H1 (cell line): ENCODE results near the gene ZNF440. TPM values are rescaled to one million over a fixed set of nuclear protein-coding genes. Genes with fewer than 3 reads are reported as not detected.

ENCODE experiments used
- CTCF ChIA-PET: fragments of 300-600 bp; sonication (Branson Sonifier 250); formaldehyde crosslinking; loops from one replicate; lab custom pipeline; 2021; ENCODE audit not compliant: partially characterized antibody; lab: Charles Lee
- POLR2A ChIA-PET: fragments of 300-600 bp; sonication (Branson Sonifier 250); formaldehyde crosslinking; loops from one replicate; lab custom pipeline; 2021; ENCODE audit warnings: inconsistent platforms; ENCODE audit not compliant: partially characterized antibody; lab: Charles Lee
- DNase-seq, 2 experiments: peaks; one replicate each; pipeline versions ENCODE4 v3.0.0 to v3.0.0-alpha.2; 2010 to 2022; ENCODE audit warnings: low spot score in 2 of 2, low read depth in 1 of 2, mixed read lengths in 1 of 2
- FAIRE-seq: peaks from 2 replicates; lab custom pipeline; 2011; peaks lifted over from hg19 to GRCh38; lab: Jason Lieb, UNC
- H2AFZ ChIP-seq: 2 replicates; pipeline ENCODE4 v1.8.1; 2012; ENCODE audit warnings: low read length, inconsistent platforms
- H2AK5ac ChIP-seq: 2 replicates; pipeline ENCODE4 v1.6.1; 2013; ENCODE audit warnings: low read depth, low read length
- H2BK120ac ChIP-seq: replicated peaks from 2 replicates; pipeline ENCODE3; 2013; ENCODE audit warnings: low read depth, low read length, inconsistent platforms
- H2BK12ac ChIP-seq: 2 replicates; pipeline ENCODE4 v1.6.1; 2013; ENCODE audit warnings: low read depth, low read length
- H2BK15ac ChIP-seq: 2 replicates; pipeline ENCODE4 v1.6.1; 2013; ENCODE audit warnings: low read length
- H2BK20ac ChIP-seq: 2 replicates; pipeline ENCODE4 v1.6.1; 2013; ENCODE audit warnings: low read length
- H2BK5ac ChIP-seq: 2 replicates; pipeline ENCODE4 v1.6.1; 2013; ENCODE audit warnings: low read depth, low read length
- H3K14ac ChIP-seq: 2 replicates; pipeline ENCODE4 v1.6.1; 2013; ENCODE audit warnings: inconsistent platforms; ENCODE audit not compliant: insufficient read length
- H3K18ac ChIP-seq: 2 replicates; pipeline ENCODE4 v1.6.1; 2013; ENCODE audit warnings: low read length; ENCODE audit errors: extremely low read depth
- H3K23ac ChIP-seq: 2 replicates; pipeline ENCODE4 v1.6.1; 2013; ENCODE audit warnings: inconsistent platforms; ENCODE audit not compliant: insufficient read length
- H3K23me2 ChIP-seq: 2 replicates; pipeline ENCODE4 v1.6.1; 2013; ENCODE audit warnings: low read depth, low read length
- H3K27ac ChIP-seq: 2 replicates; pipeline ENCODE4 v1.6.1; 2011; ENCODE audit warnings: low read depth, low read length, inconsistent platforms
- H3K27me3 ChIP-seq, 4 experiments: replicated peaks in 1 of 4; 1 replicate in 1 of 4; 2 replicates in 3 of 4; pipeline versions ENCODE4 v1.6.1 to v1.8.1; 2011 to 2013; ENCODE audit warnings: low read length in 3 of 4, mild to moderate bottlenecking in 3 of 4, inconsistent platforms in 2 of 4, mixed read lengths in 2 of 4, moderate library complexity in 1 of 4; ENCODE audit not compliant: control insufficient read depth in 3 of 4, insufficient read depth in 3 of 4; ENCODE audit errors: extremely low read depth in 1 of 4
- H3K36me3 ChIP-seq, 4 experiments: 2 replicates each; pipeline versions ENCODE4 v1.6.1 to v1.8.1; 2011 to 2013; ENCODE audit warnings: mild to moderate bottlenecking in 4 of 4, low read length in 3 of 4, moderate library complexity in 2 of 4, control low read depth in 1 of 4, inconsistent platforms in 1 of 4; ENCODE audit not compliant: insufficient read depth in 4 of 4, control insufficient read depth in 2 of 4
- H3K4ac ChIP-seq: replicated peaks from 2 replicates; pipeline ENCODE3; 2013; ENCODE audit warnings: low read length, low read depth, mixed read lengths, inconsistent platforms; ENCODE audit not compliant: insufficient read length
- H3K4me1 ChIP-seq, 4 experiments: replicated peaks in 1 of 4; 1 replicate in 1 of 4; 2 replicates in 3 of 4; pipeline versions ENCODE4 v1.6.1 to v1.8.1; 2011 to 2013; ENCODE audit warnings: low read length in 3 of 4, inconsistent platforms in 2 of 4, mixed read lengths in 1 of 4; ENCODE audit not compliant: insufficient read depth in 4 of 4, control insufficient read depth in 3 of 4
- H3K4me2 ChIP-seq, 2 experiments: 2 replicates each; pipeline versions ENCODE4 v1.6.1 to v1.8.1; 2011 to 2013; ENCODE audit warnings: low read depth in 2 of 2, low read length in 2 of 2, control low read depth in 1 of 2, inconsistent platforms in 1 of 2, mild to moderate bottlenecking in 1 of 2; ENCODE audit not compliant: insufficient read depth in 1 of 2
- H3K4me3 ChIP-seq, 4 experiments: fragments of 200-600, 300-600 bp in 1 of 4; sonication (generic), shearing (Covaris generic), sonication (Bioruptor Twin) in 1 of 4; 2 replicates each; pipeline versions ENCODE4 v1.5.1 to v1.8.1; 2011 to 2016; ENCODE audit warnings: low read length in 4 of 4, low read depth in 3 of 4, control low read depth in 2 of 4, inconsistent platforms in 2 of 4, mild to moderate bottlenecking in 2 of 4, mixed read lengths in 1 of 4, moderate library complexity in 1 of 4; ENCODE audit not compliant: insufficient read depth in 2 of 4; ENCODE audit errors: extremely low read depth in 1 of 4
- H3K56ac ChIP-seq: replicated peaks from 2 replicates; pipeline ENCODE3; 2013; ENCODE audit warnings: low read depth, mild to moderate bottlenecking, mixed read lengths, low read length, inconsistent platforms; ENCODE audit not compliant: insufficient read length
- H3K79me1 ChIP-seq: 2 replicates; pipeline ENCODE4 v1.6.1; 2013; ENCODE audit warnings: low read depth, low read length, control low read depth
- H3K79me2 ChIP-seq, 2 experiments: 2 replicates each; pipeline versions ENCODE4 v1.6.1 to v1.8.1; 2012 to 2013; ENCODE audit warnings: low read length in 2 of 2, mild to moderate bottlenecking in 2 of 2, inconsistent platforms in 1 of 2; ENCODE audit not compliant: insufficient read depth in 2 of 2, control insufficient read depth in 1 of 2
- H3K9ac ChIP-seq, 4 experiments: replicated peaks in 1 of 4; 1 replicate in 1 of 4; 2 replicates in 3 of 4; pipeline versions ENCODE4 v1.6.1 to v1.8.1; 2011 to 2013; ENCODE audit warnings: low read depth in 3 of 4, low read length in 3 of 4, control low read depth in 2 of 4, mild to moderate bottlenecking in 2 of 4, moderate library complexity in 2 of 4, inconsistent platforms in 1 of 4; ENCODE audit errors: extremely low read depth in 1 of 4
- H3K9me3 ChIP-seq, 2 experiments: 2 replicates each; pipeline versions ENCODE4 v1.6.1 to v1.8.1; 2012 to 2013; ENCODE audit warnings: mild to moderate bottlenecking in 2 of 2, moderate library complexity in 2 of 2, control low read depth in 1 of 2, inconsistent platforms in 1 of 2, low read depth in 1 of 2, low read length in 1 of 2, mixed read lengths in 1 of 2; ENCODE audit not compliant: insufficient read depth in 2 of 2
- H4K20me1 ChIP-seq, 2 experiments: replicated peaks in 1 of 2; 2 replicates each; pipeline versions ENCODE3 to v1.8.1; 2011 to 2013; ENCODE audit warnings: inconsistent platforms in 2 of 2, low read length in 2 of 2, mild to moderate bottlenecking in 1 of 2; ENCODE audit not compliant: insufficient read depth in 2 of 2, control insufficient read depth in 1 of 2
- H4K5ac ChIP-seq: 2 replicates; pipeline ENCODE4 v1.6.1; 2013; ENCODE audit warnings: low read length, low read depth, mixed read lengths, inconsistent platforms; ENCODE audit not compliant: insufficient read length
- H4K8ac ChIP-seq: 2 replicates; pipeline ENCODE4 v1.8.0; 2013; ENCODE audit warnings: mild to moderate bottlenecking, moderate library complexity, low read length, inconsistent platforms; ENCODE audit not compliant: insufficient read depth; ENCODE audit errors: extremely low read depth
- H4K91ac ChIP-seq: replicated peaks from 2 replicates; pipeline ENCODE3; 2013; ENCODE audit warnings: low read length, mixed read lengths, inconsistent platforms; ENCODE audit not compliant: insufficient read length
- HDAC2 ChIP-seq, 2 experiments: fragments of 300-600 bp in 1 of 2; sonication (generic) in 1 of 2; IDR thresholded peaks; 2 replicates each; pipeline ENCODE4 v1.6.1; 2011 to 2012; ENCODE audit warnings: low read depth in 2 of 2, low read length in 2 of 2, mild to moderate bottlenecking in 2 of 2, moderate library complexity in 2 of 2, borderline replicate concordance in 1 of 2, inconsistent platforms in 1 of 2
- ZNF274 ChIP-seq: IDR thresholded peaks from 2 replicates; pipeline ENCODE4 v1.7.0; 2012; ENCODE audit warnings: low read length, borderline replicate concordance; ENCODE audit errors: extremely low read depth
- WGBS, 2 experiments: shearing (Covaris generic) in 1 of 2; methylation state at CpG; one replicate each; pipeline versions ENCODE4 v1.1.6 to v1.1.7; 2013 to 2015; ENCODE audit warnings: low lambda C conversion rate in 2 of 2, mixed read lengths in 2 of 2, inconsistent platforms in 1 of 2, low coverage in 1 of 2, missing lambda C conversion rate in 1 of 2; ENCODE audit not compliant: insufficient replicate concordance in 2 of 2, insufficient coverage in 1 of 2, insufficient read length in 1 of 2; ENCODE audit errors: extremely low coverage in 1 of 2, missing lambda C conversion rate in 1 of 2; 5-methylcytosine and 5-hydroxymethylcytosine counted together
- polyA plus RNA-seq, 7 experiments: library from polyadenylated mRNA; depleted of rRNA in 3 of 7; stranded (reverse) in 5 of 7; unstranded in 2 of 7; fragments of >200 nt in 5 of 7; fragments of 200-250 nt in 2 of 7; gene quantifications; 1 replicate in 5 of 7; 2 replicates in 1 of 7; 4 replicates in 1 of 7; pipeline versions ENCODE4 v1.2.1 to v1.2.3, GENCODE V29; 2011 to 2013; ENCODE audit warnings: missing spikeins in 2 of 7, mixed read lengths in 2 of 7
- total RNA-seq: library from RNA; stranded (reverse); fragmentation: NEBNext Ultra II Directional; extraction: Animal tissue kit (Norgen Biotek cat#: 25700); gene quantifications from 2 replicates; pipeline ENCODE4 v1.2.1, GENCODE V29; 2021

ZNF440 gene
- total and polyA plus RNA-seq, 2 of the 8 experiments (the other 6 are each of a cell fraction or from before 2014, with no cell fraction given), result 0.77 to 6.5 TPM

DNA sequence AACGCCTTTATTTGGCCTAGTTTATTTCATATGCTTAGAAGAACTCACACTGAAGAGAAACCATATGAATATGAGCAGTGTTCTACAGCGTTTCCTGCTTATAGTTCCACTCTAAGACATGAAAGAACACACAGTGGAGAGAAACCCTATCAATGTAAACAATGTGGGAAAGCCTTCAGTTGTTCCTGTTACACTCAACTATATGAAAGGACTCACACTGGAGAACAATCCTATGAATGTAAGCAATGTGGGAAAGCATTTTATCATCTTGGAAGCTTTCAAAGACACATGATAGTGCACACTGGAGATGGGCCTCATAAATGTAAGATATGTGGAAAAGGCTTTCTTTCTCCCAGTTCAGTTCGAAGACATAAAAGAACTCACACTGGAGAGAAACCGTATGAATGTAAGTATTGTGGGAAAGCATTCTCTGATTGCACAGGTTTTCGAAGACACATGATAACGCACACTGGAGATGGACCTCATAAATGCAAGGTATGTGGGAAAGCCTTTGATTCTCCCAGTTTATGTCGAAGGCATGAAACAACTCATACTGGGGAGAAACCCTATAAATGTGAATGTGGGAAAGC lies 33.5 kb upstream of the ZNF440 start:
- H3K23ac ChIP-seq, result no peak overlapping the region
- no peak overlapping the region for H3K4me2 ChIP-seq
- H3K9me3 ChIP-seq, result peaks cover 54 to 58% of the 10 kb centered on the region in 2 experiments
- H2AK5ac ChIP-seq, result no peak overlapping the region
- no peak overlapping the region for H2BK120ac ChIP-seq
- H3K79me2 ChIP-seq, result no peaks in the 10 kb centered on the region
- WGBS, 2 experiments, result 89% methylated on average over 7 of the region's 7 CpGs; no CpG with 5 or more reads in 1 of the 2 experiments
- no peaks in the 10 kb centered on the region for H3K4me1 ChIP-seq
- no peak overlapping the region for H4K5ac ChIP-seq
- ChIA-PET POLR2A (no interaction called here), CTCF (interaction anchor here (0.9 to 1.2 kb wide), 2 partner anchors 18 to 121 kb away, joined by 3 read pairs; partner anchors contain the start of gene ZNF491)
- H4K20me1 ChIP-seq, result no peaks in the 10 kb centered on the region
- no peak overlapping the region for H4K91ac ChIP-seq
- H3K23me2 ChIP-seq, result no peaks in the 10 kb centered on the region
- no peak overlapping the region for H3K9ac ChIP-seq
- TF ChIP-seq ZNF274 (peak; percentile 72), HDAC2 (IDR thresholded peaks at IDR 0.05; ENCODE audit: borderline replicate concordance in 1 of 2, low read depth in 2 of 2, low read length in 2 of 2) (no peak)
- H3K4me3 ChIP-seq, result no peak overlapping the region
- no peak overlapping the region for H2BK20ac ChIP-seq
- no peak overlapping the region for H3K14ac ChIP-seq
- H2AFZ ChIP-seq, result no peak overlapping the region
- no peak overlapping the region for H3K56ac ChIP-seq
- no peaks in the 10 kb centered on the region; a peak in 1 of 7 replicates for H3K27me3 ChIP-seq
- H3K4ac ChIP-seq, result no peak overlapping the region
- H3K36me3 ChIP-seq, result peaks cover 0 to 5% (median 0%) of the 10 kb centered on the region in 4 experiments; a peak in 2 of 8 replicates
- H2BK12ac ChIP-seq, result no peak overlapping the region
- no peaks in the 10 kb centered on the region for H3K79me1 ChIP-seq
- no peak overlapping the region for H4K8ac ChIP-seq
- DNase-seq, result no peak
- no peak for FAIRE-seq
- no peak overlapping the region for H2BK5ac ChIP-seq
- no peak overlapping the region for H2BK15ac ChIP-seq
- H3K18ac ChIP-seq, result no peak overlapping the region
- H3K27ac ChIP-seq, result no peak overlapping the region
